Prostate gland (tissue), 2 donors: ENCODE data around the gene NKX1-2. TPM values are rescaled to one million over a fixed set of nuclear protein-coding genes. Genes with fewer than 3 reads are reported as not detected.
"Not testable (repeated sequence)": the region's sequence is repeated elsewhere in the genome, so short reads cannot be mapped to it uniquely, and the experiment has no call there.

Experiments used
- DNase-seq: peaks from one replicate; pipeline ENCODE4 v3.0.0-alpha.2; 2019; ENCODE audit warnings: low spot score
- H3K27ac ChIP-seq, 2 donors: fragments of 200-600 bp; sonication (generic); 2 replicates each; pipeline ENCODE4 v1.5.1; 2017 to 2019
- H3K27me3 ChIP-seq: fragments of 200-600 bp; sonication (generic); replicated peaks from 2 replicates; pipeline ENCODE4 v1.5.1; 2019; ENCODE audit not compliant: insufficient read depth
- H3K36me3 ChIP-seq, 2 donors: fragments of 200-600 bp; sonication (generic); 1 replicate in 1 of 2; 2 replicates in 1 of 2; pipeline versions ENCODE4 v1.5.1 to v1.8.1; 2017 to 2019
- H3K4me1 ChIP-seq: fragments of 200-600 bp; sonication (generic); replicated peaks from 2 replicates; pipeline ENCODE4 v1.5.1; 2019
- H3K4me3 ChIP-seq, 2 donors: fragments of 200-600 bp; sonication (generic); 2 replicates each; pipeline ENCODE4 v1.5.1; 2017 to 2019
- H3K9me3 ChIP-seq: fragments of 200-600 bp; sonication (generic); 2 replicates; pipeline ENCODE4 v1.5.1; 2017
- CTCF ChIP-seq, 4 experiments: fragments of 200-600 bp in 2 of 4; fragments of 450-650 bp in 2 of 4; sonication (generic) in 2 of 4; IDR thresholded peaks; 1 replicate in 3 of 4; 2 replicates in 1 of 4; pipeline ENCODE4 v1.5.1; 2016 to 2019; ENCODE audit warnings: antibody characterized with exemption in 4 of 4, mild to moderate bottlenecking in 2 of 4, moderate library complexity in 2 of 4
- POLR2A ChIP-seq: fragments of 450-650 bp; IDR thresholded peaks from one replicate; pipeline ENCODE4 v1.6.1; 2016; ENCODE audit warnings: antibody characterized with exemption, mild to moderate bottlenecking
- POLR2AphosphoS5 ChIP-seq: sonication (generic); formaldehyde crosslinking; IDR thresholded peaks from one replicate; pipeline ENCODE4 v1.6.1; 2017; ENCODE audit warnings: antibody characterized with exemption
- WGBS: methylation state at CpG from one replicate; pipeline ENCODE4 v1.1.5; 2018; 5-methylcytosine and 5-hydroxymethylcytosine counted together
- intact Hi-C: fragments of 100-400 bp; cut with DNase I; formaldehyde crosslinking; loops from one replicate; pipeline ENCODE4 v1.14.2; 2022
- total RNA-seq, 2 donors: library from RNA; depleted of rRNA; stranded (reverse); fragments of >200 nt; gene quantifications; one replicate each; pipeline ENCODE4 v1.1.0, GENCODE V29; 2016

Gene NKX1-2
- total RNA-seq, 2 donors from 2014 or later, result 0.14 to 0.85 TPM

GRCh38 chr10:124436191-124436638, 13.6 kb downstream of the NKX1-2 start:
- H3K27me3 ChIP-seq, result no peaks in the 10 kb centered on the region
- H3K9me3 ChIP-seq, result no peaks in the 10 kb centered on the region
- H3K4me1 ChIP-seq, result no peaks in the 10 kb centered on the region
- TF ChIP-seq POLR2AphosphoS5 (no peak), POLR2A (no peak), CTCF (IDR thresholded peaks at IDR 0.05) (no peak)
- no peak for DNase-seq
- H3K4me3 ChIP-seq, result no peak overlapping the region
- intact Hi-C loops, result no loop called here
- H3K27ac ChIP-seq, result no peak overlapping the region
- 76% methylated on average over 8 of the region's 8 CpGs for WGBS
- H3K36me3 ChIP-seq, result no peaks in the 10 kb centered on the region

GRCh38 chr10:124435683-124436082, 14.2 kb downstream of the NKX1-2 start:
- H3K36me3 ChIP-seq, H3K4me1 ChIP-seq, H3K9me3 ChIP-seq, H3K27ac ChIP-seq, H3K27me3 ChIP-seq, DNase-seq, intact Hi-C loops, H3K4me3 ChIP-seq: not testable (repeated sequence)
- 87% methylated on average over 4 of the region's 4 CpGs for WGBS

- Histone ChIP-seq H3K27me3 (no peaks in the 10 kb centered on the region), H3K36me3 (no peaks in the 10 kb centered on the region), H3K4me3 (no peak overlapping the region), H3K4me1 (no peaks in the 10 kb centered on the region), H3K27ac (no peak overlapping the region), H3K9me3 (no peaks in the 10 kb centered on the region)
- DNase-seq, result no peak
- WGBS, result 88% methylated on average over 3 of the region's 3 CpGs
- TF ChIP-seq POLR2A (no peak), POLR2AphosphoS5 (no peak), CTCF (IDR thresholded peaks at IDR 0.05) (no peak)
- intact Hi-C loops, result no loop called here
Observed at GRCh38 chr10:124433461-124433860, 16.4 kb downstream of the NKX1-2 start.

- intact Hi-C loops, result no loop called here
- Histone ChIP-seq H3K27me3 (no peaks in the 10 kb centered on the region), H3K9me3 (no peaks in the 10 kb centered on the region), H3K4me1 (no peaks in the 10 kb centered on the region), H3K4me3 (no peak overlapping the region), H3K27ac (no peak overlapping the region), H3K36me3 (no peaks in the 10 kb centered on the region)
- 93% methylated on average over 4 of the region's 4 CpGs for WGBS
- no peak for TF ChIP-seq CTCF (IDR thresholded peaks at IDR 0.05)
- TF ChIP-seq POLR2AphosphoS5, result no peak
- no peak for TF ChIP-seq POLR2A
- no peak for DNase-seq
Observed at GRCh38 chr10:124430077-124430476, 19.8 kb downstream of the NKX1-2 start.

GRCh38 chr10:124429576-124429975, 20.3 kb downstream of the NKX1-2 start:
- WGBS, result 59% methylated on average over 5 of the region's 5 CpGs
- no peak for DNase-seq
- H3K27me3 ChIP-seq, result no peaks in the 10 kb centered on the region
- H3K4me3 ChIP-seq, result no peak overlapping the region
- intact Hi-C loops, result no loop called here
- H3K9me3 ChIP-seq, result no peaks in the 10 kb centered on the region
- no peak for TF ChIP-seq POLR2AphosphoS5
- no peak for TF ChIP-seq CTCF (IDR thresholded peaks at IDR 0.05)
- TF ChIP-seq POLR2A, result no peak
- H3K36me3 ChIP-seq, result no peaks in the 10 kb centered on the region
- H3K4me1 ChIP-seq, result no peaks in the 10 kb centered on the region
- H3K27ac ChIP-seq, result no peak overlapping the region
